K562 (cell line): ENCODE measurements around the gene PSMC6. TPM values are rescaled to one million over a fixed set of nuclear protein-coding genes. Genes with fewer than 3 reads are reported as not detected.

Experiments used
- FOSL1 ChIP-seq: fragments of 200-800 bp; sonication (Bioruptor generic); conservative IDR thresholded peaks from 2 replicates; pipeline ENCODE4 v1.6.1; 2016; ENCODE audit warnings: missing genetic modification characterization, missing compliant biosample characterization
- POLR2B ChIP-seq: fragments of 450-650 bp; IDR thresholded peaks from 2 replicates; pipeline ENCODE4 v1.6.1; 2018; ENCODE audit warnings: low read depth; ENCODE audit not compliant: partially characterized antibody
- ZFP36 ChIP-seq: fragments of 150-350 bp; IDR thresholded peaks from 2 replicates; pipeline ENCODE4 v1.6.1; 2018; ENCODE audit warnings: low read length, low read depth; ENCODE audit not compliant: partially characterized antibody
- polyA plus RNA-seq, 8 experiments: library from polyadenylated mRNA; depleted of rRNA in 4 of 8; stranded (reverse) in 5 of 8; unstranded in 3 of 8; fragments of >200 nt; fragmentation: Nextera tagmentation in 2 of 8; fragmentation: Illumina TruSeq in 1 of 8; extraction: Ambion mirVana in 2 of 8; extraction: Trizol in 1 of 8; gene quantifications; 2 replicates each; pipeline versions ENCODE4 v1.2.1 to v1.2.3, GENCODE V29; 2011 to 2014; ENCODE audit warnings: inconsistent platforms in 1 of 8, missing spikeins in 1 of 8
- total RNA-seq, 7 experiments: library from RNA; depleted of rRNA in 6 of 7; stranded (reverse); fragments of >200 nt in 6 of 7; fragmentation: Illumina TruSeq in 2 of 7; extraction: Trizol in 2 of 7; gene quantifications; 2 replicates each; pipeline versions ENCODE4 v1.2.1 to v1.2.3, GENCODE V29; 2011 to 2021; ENCODE audit warnings: low replicate concordance in 1 of 7
- TF ChIP-seq, protein P1 (sequence below): fragments of 250-450 bp; sonication (Bioruptor Pico); IDR thresholded peaks from 2 replicates; pipeline ENCODE4 v1.9.0; 2021; ENCODE audit warnings: mild to moderate bottlenecking, inconsistent platforms
- TF ChIP-seq, protein P2 (sequence below): fragments of 200-800 bp; sonication (Bioruptor generic); IDR thresholded peaks from 2 replicates; pipeline ENCODE4 v1.6.1; 2017; ENCODE audit warnings: missing genetic modification characterization, missing compliant biosample characterization

The PSMC6 gene
- total and polyA plus RNA-seq, 9 of the 15 experiments (the other 6 are each of a cell fraction or from before 2014, with no cell fraction given) = 91.4 to 224 (median 182) TPM

- TF ChIP-seq POLR2B (peak; percentile 58), ZFP36 (no peak), FOSL1 (tag) (no peak)
- TF ChIP-seq, protein P1, sequence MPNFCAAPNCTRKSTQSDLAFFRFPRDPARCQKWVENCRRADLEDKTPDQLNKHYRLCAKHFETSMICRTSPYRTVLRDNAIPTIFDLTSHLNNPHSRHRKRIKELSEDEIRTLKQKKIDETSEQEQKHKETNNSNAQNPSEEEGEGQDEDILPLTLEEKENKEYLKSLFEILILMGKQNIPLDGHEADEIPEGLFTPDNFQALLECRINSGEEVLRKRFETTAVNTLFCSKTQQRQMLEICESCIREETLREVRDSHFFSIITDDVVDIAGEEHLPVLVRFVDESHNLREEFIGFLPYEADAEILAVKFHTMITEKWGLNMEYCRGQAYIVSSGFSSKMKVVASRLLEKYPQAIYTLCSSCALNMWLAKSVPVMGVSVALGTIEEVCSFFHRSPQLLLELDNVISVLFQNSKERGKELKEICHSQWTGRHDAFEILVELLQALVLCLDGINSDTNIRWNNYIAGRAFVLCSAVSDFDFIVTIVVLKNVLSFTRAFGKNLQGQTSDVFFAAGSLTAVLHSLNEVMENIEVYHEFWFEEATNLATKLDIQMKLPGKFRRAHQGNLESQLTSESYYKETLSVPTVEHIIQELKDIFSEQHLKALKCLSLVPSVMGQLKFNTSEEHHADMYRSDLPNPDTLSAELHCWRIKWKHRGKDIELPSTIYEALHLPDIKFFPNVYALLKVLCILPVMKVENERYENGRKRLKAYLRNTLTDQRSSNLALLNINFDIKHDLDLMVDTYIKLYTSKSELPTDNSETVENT (CRISPR knock-in tag) = peak; percentile 63; the same call in 1 of the 2 replicates
- TF ChIP-seq, protein P2, sequence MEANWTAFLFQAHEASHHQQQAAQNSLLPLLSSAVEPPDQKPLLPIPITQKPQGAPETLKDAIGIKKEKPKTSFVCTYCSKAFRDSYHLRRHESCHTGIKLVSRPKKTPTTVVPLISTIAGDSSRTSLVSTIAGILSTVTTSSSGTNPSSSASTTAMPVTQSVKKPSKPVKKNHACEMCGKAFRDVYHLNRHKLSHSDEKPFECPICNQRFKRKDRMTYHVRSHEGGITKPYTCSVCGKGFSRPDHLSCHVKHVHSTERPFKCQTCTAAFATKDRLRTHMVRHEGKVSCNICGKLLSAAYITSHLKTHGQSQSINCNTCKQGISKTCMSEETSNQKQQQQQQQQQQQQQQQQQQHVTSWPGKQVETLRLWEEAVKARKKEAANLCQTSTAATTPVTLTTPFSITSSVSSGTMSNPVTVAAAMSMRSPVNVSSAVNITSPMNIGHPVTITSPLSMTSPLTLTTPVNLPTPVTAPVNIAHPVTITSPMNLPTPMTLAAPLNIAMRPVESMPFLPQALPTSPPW (CRISPR knock-in tag) = peak; percentile 84
Measured at GRCh38 chr14:52729925-52730708, 23.1 kb downstream of the PSMC6 start, which contains the start of gene STYX (continued).
